ENCODE measurements around the gene ABCC3. TPM values are rescaled to one million over a fixed set of nuclear protein-coding genes. Genes with fewer than 3 reads are reported as not detected.

The ABCC3 gene
- total and polyA plus RNA-seq, 2 of the 8 experiments (the other 6 are each of a cell fraction or from before 2014, with no cell fraction given), result 0.35 to 0.37 TPM

GRCh38 chr17:50625032-50625871 lies 9.4 kb upstream of the ABCC3 start:
- ChIA-PET CTCF (ENCODE audit: partially characterized antibody) (interaction anchor here (0.6 to 17.1 kb wide), 36 partner anchors 11 to 228 kb away, joined by 3 to 404 read pairs (median 6); partner anchors contain the start of genes ABCC3, CACNA1G, EPN3 and LRRC59), POLR2A (ENCODE audit: partially characterized antibody) (interaction anchor here (0.5 to 2.1 kb wide), 5 partner anchors 24 to 837 kb away, joined by 3 to 10 read pairs (median 4); partner anchors contain the start of genes KAT7 and SPATA20)
- H3K27ac ChIP-seq (ENCODE audit: low read depth, low read length), result no peak overlapping the region
- H3K56ac ChIP-seq (replicated peaks; ENCODE audit: insufficient read length, low read depth, low read length), result no peak overlapping the region
- H4K20me1 ChIP-seq (replicated peaks in 1 of 2; ENCODE audit: control insufficient read depth in 1 of 2, insufficient read depth in 2 of 2, low read length in 2 of 2), result no peaks in the 10 kb centered on the region
- no peak overlapping the region for H3K4me3 ChIP-seq (ENCODE audit: extremely low read depth in 1 of 4, insufficient read depth in 2 of 4, low read depth in 3 of 4, low read length in 4 of 4)
- H3K23me2 ChIP-seq (ENCODE audit: low read depth, low read length), result no peaks in the 10 kb centered on the region; the same call in 1 of the 2 replicates
- H3K14ac ChIP-seq (ENCODE audit: insufficient read length), result no peak overlapping the region
- DNase-seq (ENCODE audit: low read depth in 1 of 2, low spot score in 2 of 2) (no peak), FAIRE-seq (no peak)
- no peaks in the 10 kb centered on the region for H3K79me1 ChIP-seq (ENCODE audit: low read depth, low read length)
- H3K4ac ChIP-seq (replicated peaks; ENCODE audit: insufficient read length, low read depth, low read length), result no peak overlapping the region
- H2BK15ac ChIP-seq (ENCODE audit: low read length), result peak overlapping the region; percentile 95
- no peak overlapping the region for H3K4me2 ChIP-seq (ENCODE audit: insufficient read depth in 1 of 2, low read depth in 2 of 2, low read length in 2 of 2)
- no peak overlapping the region for H4K91ac ChIP-seq (replicated peaks; ENCODE audit: insufficient read length, low read length)
- H3K36me3 ChIP-seq (ENCODE audit: control insufficient read depth in 2 of 4, insufficient read depth in 4 of 4, low read length in 3 of 4), result no peaks in the 10 kb centered on the region
- H3K9me3 ChIP-seq (ENCODE audit: insufficient read depth in 2 of 2, low read depth in 1 of 2, low read length in 1 of 2), result no peaks in the 10 kb centered on the region
- H3K4me1 ChIP-seq (replicated peaks in 1 of 4; ENCODE audit: control insufficient read depth in 3 of 4, insufficient read depth in 4 of 4, low read length in 3 of 4), result peaks cover 0 to 44% (median 19%) of the 10 kb centered on the region in 4 experiments; a peak in 6 of 7 replicates
- H4K8ac ChIP-seq (ENCODE audit: extremely low read depth, insufficient read depth, low read length), result no peak overlapping the region
- no peaks in the 10 kb centered on the region for H3K79me2 ChIP-seq (ENCODE audit: control insufficient read depth in 1 of 2, insufficient read depth in 2 of 2, low read length in 2 of 2)
- no peak overlapping the region for H3K9ac ChIP-seq (replicated peaks in 1 of 4; ENCODE audit: extremely low read depth in 1 of 4, low read depth in 3 of 4, low read length in 3 of 4)
- TF ChIP-seq KDM1A (IDR thresholded peaks at IDR 0.05; ENCODE audit: borderline replicate concordance, low read length) (no peak), EZH2 (IDR thresholded peaks at IDR 0.05; ENCODE audit: low read depth, low read length, severe bottlenecking) (no peak), CREB1 (IDR thresholded peaks at IDR 0.05) (no peak), RNF2 (IDR thresholded peaks at IDR 0.05; ENCODE audit: borderline replicate concordance, low read depth, low read length, missing control alignments, poor library complexity, severe bottlenecking) (no peak), GTF2F1 (IDR thresholded peaks at IDR 0.05; ENCODE audit: borderline replicate concordance, low read depth, low read length) (no peak)
- H3K27me3 ChIP-seq (replicated peaks in 1 of 4; ENCODE audit: control insufficient read depth in 3 of 4, extremely low read depth in 1 of 4, insufficient read depth in 3 of 4, low read length in 3 of 4), result peaks cover 0 to 2% (median 0%) of the 10 kb centered on the region in 4 experiments; a peak in 3 of 7 replicates
- H4K5ac ChIP-seq (ENCODE audit: insufficient read length, low read depth, low read length), result no peak overlapping the region
- H2BK5ac ChIP-seq (ENCODE audit: low read depth, low read length), result no peak overlapping the region
- no peak overlapping the region for H2AFZ ChIP-seq (ENCODE audit: low read length)
- H3K23ac ChIP-seq (ENCODE audit: insufficient read length), result no peak overlapping the region
- peak overlapping the region; percentile 43; the same call in 1 of the 2 replicates for H2BK20ac ChIP-seq (ENCODE audit: low read length)
- WGBS, 2 experiments (ENCODE audit: extremely low coverage in 1 of 2, insufficient coverage in 1 of 2, insufficient read length in 1 of 2, insufficient replicate concordance in 2 of 2, low coverage in 1 of 2, low lambda C conversion rate in 2 of 2, missing lambda C conversion rate in 1 of 2), result 91% methylated on average over 19 of the region's 19 CpGs; no CpG with 5 or more reads in 1 of the 2 experiments
- H3K18ac ChIP-seq (ENCODE audit: extremely low read depth, low read length), result no peak overlapping the region
- H2AK5ac ChIP-seq (ENCODE audit: low read depth, low read length), result no peak overlapping the region
- H2BK120ac ChIP-seq (replicated peaks; ENCODE audit: low read depth, low read length), result no peak overlapping the region
- H2BK12ac ChIP-seq (ENCODE audit: low read depth, low read length), result peak overlapping the region; percentile 87; the same call in 1 of the 2 replicates

Data from H1 (cell line).